Measurements from ENCODE around the gene KCNIP4. TPM values are rescaled to one million over a fixed set of nuclear protein-coding genes. Genes with fewer than 3 reads are reported as not detected.
"Not testable (repeated sequence)": the region's sequence is repeated elsewhere in the genome, so short reads cannot be mapped to it uniquely, and the experiment has no call there.

Gene KCNIP4
- total RNA-seq, 1 donor from 2014 or later: 0.39 TPM

- Histone ChIP-seq H2AFZ (replicated peaks) (peak overlapping the region; percentile 42), H3K9me3 (ENCODE audit: low read depth) (no peaks in the 10 kb centered on the region), H3K9ac (no peak overlapping the region), H3K4me1 (no peaks in the 10 kb centered on the region), H3K27me3 (no peaks in the 10 kb centered on the region), H3K36me3 (no peaks in the 10 kb centered on the region), H3F3A (ENCODE audit: low read depth) (no peaks in the 10 kb centered on the region), H3K27ac (no peak overlapping the region), H3K4me3 (no peak overlapping the region), H3K79me2 (ENCODE audit: low read depth) (no peaks in the 10 kb centered on the region), H3K4me2 (no peak overlapping the region), H4K20me1 (ENCODE audit: low read depth) (no peaks in the 10 kb centered on the region)
- Mint-ChIP-seq H3K27me3 (ENCODE audit: insufficient read depth, low read depth) (no peaks in the 10 kb centered on the region), H3K4me3 (no peak overlapping the region), H3K27ac (no peak overlapping the region), H3K36me3 (no peaks in the 10 kb centered on the region), H3K9me3 (no peaks in the 10 kb centered on the region), H3K4me1 (no peaks in the 10 kb centered on the region)
- no peak for TF ChIP-seq EZH2phosphoT487 (IDR thresholded peaks at IDR 0.05)
- TF ChIP-seq EZH2 (IDR thresholded peaks at IDR 0.05): no peak
- TF ChIP-seq CTCF (IDR thresholded peaks at IDR 0.05): no peak
- no peak for DNase-seq (ENCODE audit: low spot score)
These were observed 1138.8 kb downstream of the KCNIP4 start for GRCh38 chr4:20809812-20810211.

- Mint-ChIP-seq H3K4me1 (no peaks in the 10 kb centered on the region), H3K9me3 (no peaks in the 10 kb centered on the region)
- H3K9me3 ChIP-seq (ENCODE audit: low read depth): no peaks in the 10 kb centered on the region
These were observed 1142.9 kb downstream of the KCNIP4 start for GRCh38 chr4:20805716-20806115.

GRCh38 chr4:20787940-20788665 is 1160.5 kb downstream of the KCNIP4 start:
- H3K36me3 ChIP-seq: no peaks in the 10 kb centered on the region
- Mint-ChIP-seq H3K27me3 (ENCODE audit: insufficient read depth, low read depth) (peaks cover 4% of the 10 kb centered on the region), H3K36me3 (no peaks in the 10 kb centered on the region), H3K27ac (no peak overlapping the region), H3K4me3 (no peak overlapping the region), H3K4me1 (no peaks in the 10 kb centered on the region), H3K9me3 (peaks cover 1% of the 10 kb centered on the region)
- H3K9me3 ChIP-seq (ENCODE audit: low read depth): no peaks in the 10 kb centered on the region
- no peaks in the 10 kb centered on the region for H4K20me1 ChIP-seq (ENCODE audit: low read depth)
- no peak overlapping the region for H3K27ac ChIP-seq
- no peak for TF ChIP-seq CTCF (IDR thresholded peaks at IDR 0.05)
- no peak for TF ChIP-seq EZH2 (IDR thresholded peaks at IDR 0.05)
- no peak for TF ChIP-seq EZH2phosphoT487 (IDR thresholded peaks at IDR 0.05)
- H3K9ac ChIP-seq: no peak overlapping the region
- H3K27me3 ChIP-seq: no peaks in the 10 kb centered on the region
- no peaks in the 10 kb centered on the region for H3F3A ChIP-seq (ENCODE audit: low read depth)
- no peak for DNase-seq (ENCODE audit: low spot score)
- no peak overlapping the region for H2AFZ ChIP-seq (replicated peaks)
- no peak overlapping the region for H3K4me2 ChIP-seq
- H3K4me1 ChIP-seq: no peaks in the 10 kb centered on the region
- no peaks in the 10 kb centered on the region for H3K79me2 ChIP-seq (ENCODE audit: low read depth)
- no peak overlapping the region for H3K4me3 ChIP-seq

More at GRCh38 chr4:20805716-20806115, 1142.9 kb downstream of the KCNIP4 start:
- Histone ChIP-seq H2AFZ (replicated peaks) (no peak overlapping the region), H3K36me3 (no peaks in the 10 kb centered on the region), H3K79me2 (ENCODE audit: low read depth) (no peaks in the 10 kb centered on the region), H3K4me2 (no peak overlapping the region), H4K20me1 (ENCODE audit: low read depth) (no peaks in the 10 kb centered on the region), H3K4me1 (no peaks in the 10 kb centered on the region), H3K4me3 (no peak overlapping the region), H3K27ac (no peak overlapping the region), H3K9ac (no peak overlapping the region), H3K27me3 (no peaks in the 10 kb centered on the region), H3F3A (ENCODE audit: low read depth) (no peaks in the 10 kb centered on the region)
- H3K27me3 Mint-ChIP-seq (ENCODE audit: insufficient read depth, low read depth): no peaks in the 10 kb centered on the region
- no peak for DNase-seq (ENCODE audit: low spot score)
- no peak overlapping the region for H3K27ac Mint-ChIP-seq
- H3K36me3 Mint-ChIP-seq: no peaks in the 10 kb centered on the region
- no peak for TF ChIP-seq EZH2phosphoT487 (IDR thresholded peaks at IDR 0.05)
- no peak overlapping the region for H3K4me3 Mint-ChIP-seq

GRCh38 chr4:20783134-20783533 is 1165.4 kb downstream of the KCNIP4 start:
- H2AFZ ChIP-seq (replicated peaks); H3K36me3 Mint-ChIP-seq; H3K9ac ChIP-seq; H3F3A ChIP-seq (ENCODE audit: low read depth); H3K4me3 ChIP-seq; DNase-seq (ENCODE audit: low spot score); H3K27me3 Mint-ChIP-seq (ENCODE audit: insufficient read depth, low read depth); H4K20me1 ChIP-seq (ENCODE audit: low read depth); H3K4me1 Mint-ChIP-seq; H3K4me2 ChIP-seq; H3K4me3 Mint-ChIP-seq; H3K9me3 ChIP-seq (ENCODE audit: low read depth); H3K4me1 ChIP-seq; H3K79me2 ChIP-seq (ENCODE audit: low read depth); H3K27ac ChIP-seq; H3K27me3 ChIP-seq; H3K36me3 ChIP-seq; H3K27ac Mint-ChIP-seq: not testable (repeated sequence)
- peaks cover 19% of the 10 kb centered on the region for H3K9me3 Mint-ChIP-seq
